GM12878 (cell line): Measurements from ENCODE around the gene ZNF469. TPM values are rescaled to one million over a fixed set of nuclear protein-coding genes. Genes with fewer than 3 reads are reported as not detected.

ENCODE experiments used
- ATAC-seq: fragments of 200-7000 bp; cut with Tn5 transposase; 3 replicates; pipeline ENCODE4 v1.9.1; 2020; ENCODE audit warnings: mild to moderate bottlenecking, moderate library complexity
- BruUV-seq: library from RNA; stranded (reverse); fragments of 400-500 nt; replicated peaks from 2 replicates; lab custom pipeline; 2021; lab: Mats Ljungman, UMichigan
- CTCF ChIA-PET: fragments of 300-600 bp; sonication (Branson Sonifier 250); formaldehyde crosslinking; extraction: SDS; loops from one replicate; lab custom pipeline; 2021; ENCODE audit warnings: inconsistent platforms; lab: Yijun Ruan, JAX
- POLR2A ChIA-PET: fragments of 350-600 bp; formaldehyde crosslinking; extraction: SDS; loops from one replicate; lab custom pipeline; 2021; ENCODE audit warnings: inconsistent platforms; lab: Charles Lee
- RAD21 ChIA-PET: fragments of 300-600 bp; sonication (Branson Sonifier 250); formaldehyde crosslinking; loops from one replicate; lab custom pipeline; 2023; ENCODE audit warnings: antibody characterized with exemption; ENCODE audit not compliant: unreplicated experiment; lab: Charles Lee
- SMC1A ChIA-PET: fragments of 300-600 bp; sonication (Branson Sonifier 250); formaldehyde crosslinking; loops from one replicate; lab custom pipeline; 2023; ENCODE audit not compliant: unreplicated experiment, uncharacterized antibody; lab: Charles Lee
- DNase-seq: peaks from one replicate; pipeline ENCODE4 v3.0.0-alpha.2; 2011; ENCODE audit warnings: low read depth, low spot score
- FAIRE-seq: peaks from 3 replicates; lab custom pipeline; 2011; peaks lifted over from hg19 to GRCh38; lab: Jason Lieb, UNC
- H2AFZ ChIP-seq: 2 replicates; pipeline ENCODE4 v1.6.0; 2011; ENCODE audit warnings: low read depth, low read length, control low read depth; ENCODE audit not compliant: control insufficient read depth
- H3K27ac ChIP-seq: 2 replicates; pipeline ENCODE4 v1.5.1; 2011; ENCODE audit warnings: control low read depth; ENCODE audit not compliant: control insufficient read depth, insufficient read depth
- H3K27me3 ChIP-seq, 2 experiments: replicated peaks in 1 of 2; 2 replicates each; pipeline versions ENCODE4 v1.6.0 to v1.6.1; 2011; ENCODE audit warnings: low read length in 1 of 2; ENCODE audit not compliant: control insufficient read depth in 2 of 2, insufficient read depth in 2 of 2
- H3K36me3 ChIP-seq, 2 experiments: 2 replicates each; pipeline ENCODE4 v1.5.1; 2011; ENCODE audit warnings: low read length in 1 of 2; ENCODE audit not compliant: control insufficient read depth in 2 of 2, insufficient read depth in 2 of 2
- H3K4me1 ChIP-seq: 2 replicates; pipeline ENCODE4 v1.6.1; 2011; ENCODE audit warnings: mild to moderate bottlenecking, low read length, moderate library complexity, mixed read lengths; ENCODE audit not compliant: control insufficient read depth, insufficient read depth
- H3K4me2 ChIP-seq: 2 replicates; pipeline ENCODE4 v1.6.0; 2011; ENCODE audit warnings: control low read depth; ENCODE audit not compliant: control insufficient read depth, insufficient read depth
- H3K4me3 ChIP-seq: fragments of 200-600 bp; sonication (generic); 2 replicates; pipeline ENCODE4 v1.5.1; 2016
- H3K79me2 ChIP-seq: 2 replicates; pipeline ENCODE4 v1.6.0; 2011; ENCODE audit warnings: low read length; ENCODE audit not compliant: control insufficient read depth, insufficient read depth
- H3K9ac ChIP-seq: 2 replicates; pipeline ENCODE4 v1.8.0; 2011; ENCODE audit warnings: low read length, control low read depth, mixed read lengths; ENCODE audit not compliant: control insufficient read depth, insufficient read depth
- H3K9me3 ChIP-seq: replicated peaks from 3 replicates; pipeline ENCODE4 v1.5.1; 2011; ENCODE audit warnings: mild to moderate bottlenecking, low read length; ENCODE audit not compliant: control insufficient read depth, insufficient read depth
- H4K20me1 ChIP-seq: 2 replicates; pipeline ENCODE4 v1.6.0; 2011; ENCODE audit not compliant: control insufficient read depth, insufficient read depth
- EED ChIP-seq: sonication (generic); IDR thresholded peaks from 2 replicates; pipeline ENCODE4 v1.6.1; 2016; ENCODE audit warnings: antibody characterized with exemption, low read depth
- KLF5 ChIP-seq: fragments of 450-650 bp; IDR thresholded peaks from 2 replicates; pipeline ENCODE4 v1.6.1; 2014; ENCODE audit warnings: mild to moderate bottlenecking; ENCODE audit not compliant: partially characterized antibody
- LARP7 ChIP-seq: fragments of 450-650 bp; IDR thresholded peaks from 2 replicates; pipeline ENCODE4 v1.6.1; 2017; ENCODE audit warnings: mild to moderate bottlenecking
- MYC ChIP-seq: IDR thresholded peaks from 2 replicates; pipeline ENCODE4 v1.6.1; 2011; ENCODE audit warnings: mild to moderate bottlenecking, low read length, moderate library complexity, inconsistent platforms; ENCODE audit not compliant: insufficient read depth, insufficient replicate concordance, insufficient read length, severe bottlenecking
- POLR2AphosphoS5 ChIP-seq: IDR thresholded peaks from 2 replicates; pipeline ENCODE4 v1.6.1; 2011; ENCODE audit warnings: mild to moderate bottlenecking, low read length, inconsistent platforms
- SKIL ChIP-seq: fragments of 450-650 bp; IDR thresholded peaks from 2 replicates; pipeline ENCODE4 v1.6.1; 2017; ENCODE audit warnings: mild to moderate bottlenecking, low read depth, inconsistent platforms; ENCODE audit not compliant: poor library complexity, severe bottlenecking
- SMC3 ChIP-seq: IDR thresholded peaks from 2 replicates; pipeline ENCODE4 v1.6.1; 2011; ENCODE audit warnings: low read length, improper control_type of control experiment, borderline replicate concordance
- SP1 ChIP-seq: IDR thresholded peaks from one replicate; pipeline ENCODE4 v1.6.1; 2011; ENCODE audit warnings: low read depth, low read length
- ZBTB11 ChIP-seq: fragments of 450-650 bp; formaldehyde crosslinking; IDR thresholded peaks from 2 replicates; pipeline ENCODE4 v1.5.0; 2022; ENCODE audit warnings: mild to moderate bottlenecking, missing genetic modification characterization
- ZNF384 ChIP-seq: IDR thresholded peaks from 2 replicates; pipeline ENCODE4 v1.6.1; 2012; ENCODE audit warnings: low read depth, mild to moderate bottlenecking, low read length, improper control_type of control experiment, borderline replicate concordance
- WGBS: methylation state at CpG from one replicate; pipeline ENCODE4 v1.1.6; 2016; ENCODE audit warnings: low lambda C conversion rate; ENCODE audit not compliant: insufficient replicate concordance, insufficient coverage; ENCODE audit errors: missing lambda C conversion rate; 5-methylcytosine and 5-hydroxymethylcytosine counted together
- in situ Hi-C: fragments of 300-500 bp; cut with MboI; formaldehyde crosslinking; loops from 9 replicates; pipeline ENCODE4 v1.14.3; 2018; ENCODE audit warnings: mixed read lengths
- intact Hi-C: fragments of 100-400 bp; cut with micrococcal nuclease; formaldehyde crosslinking; loops from one replicate; pipeline ENCODE4 v1.14.2; 2022; ENCODE audit not compliant: unreplicated experiment
- polyA plus RNA-seq, 11 experiments: library from polyadenylated mRNA; depleted of rRNA in 4 of 11; unstranded in 6 of 11; stranded (reverse) in 5 of 11; fragments of >200 nt; fragmentation: Nextera tagmentation in 4 of 11; fragmentation: Illumina TruSeq in 1 of 11; extraction: Ambion mirVana in 4 of 11; extraction: Trizol in 1 of 11; gene quantifications; 1 replicate in 1 of 11; 2 replicates in 10 of 11; pipeline versions ENCODE4 v1.2.1 to v1.2.3, GENCODE V29; 2011 to 2016; ENCODE audit warnings: inconsistent platforms in 2 of 11, missing spikeins in 2 of 11, low read depth in 1 of 11
- total RNA-seq, 4 experiments: library from RNA; depleted of rRNA in 3 of 4; stranded (reverse); fragments of >200 nt in 3 of 4; fragmentation: Illumina TruSeq in 1 of 4; extraction: Trizol in 1 of 4; gene quantifications; 2 replicates each; pipeline versions ENCODE4 v1.2.1 to v1.2.3, GENCODE V29; 2013 to 2021

Gene ZNF469
- total and polyA plus RNA-seq, 10 of the 15 experiments (the other 5 are each of a cell fraction or from before 2014, with no cell fraction given) = 0.01 to 0.21 (median 0.04) TPM; not detected in 3

GRCh38 chr16:88404769-88405168 is 22.0 kb downstream of the ZNF469 start:
- ChIA-PET RAD21 (no interaction called here), POLR2A (no interaction called here), CTCF (no interaction called here), SMC1A (no interaction called here)
- Histone ChIP-seq H2AFZ (no peak overlapping the region), H3K4me1 (no peaks in the 10 kb centered on the region), H3K4me3 (no peak overlapping the region), H3K27me3 (no peaks in the 10 kb centered on the region), H3K9ac (no peak overlapping the region), H3K36me3 (no peaks in the 10 kb centered on the region), H3K4me2 (no peak overlapping the region), H3K9me3 (no peaks in the 10 kb centered on the region), H3K27ac (no peak overlapping the region), H4K20me1 (no peaks in the 10 kb centered on the region), H3K79me2 (no peaks in the 10 kb centered on the region)
- DNase-seq = no peak
- no peak for TF ChIP-seq POLR2AphosphoS5
- no peak for TF ChIP-seq LARP7
- TF ChIP-seq ZBTB11 = no peak
- no peak for TF ChIP-seq SKIL
- TF ChIP-seq EED = no peak
- no peak for TF ChIP-seq ZNF384
- no peak for TF ChIP-seq KLF5
- TF ChIP-seq SMC3 = no peak
- no peak for TF ChIP-seq MYC
- TF ChIP-seq SP1 = no peak
- 37% methylated on average over 6 of the region's 6 CpGs for WGBS
- in situ Hi-C loops = no loop called here
- no peak for FAIRE-seq
- intact Hi-C loops = no loop called here
- BruUV-seq = no TSS peak
- no peak for ATAC-seq
